GM12878 (cell line): ENCODE measurements around the gene ISCA2. TPM values are rescaled to one million over a fixed set of nuclear protein-coding genes. Genes with fewer than 3 reads are reported as not detected.

Experiments
- ATAC-seq: fragments of 200-7000 bp; cut with Tn5 transposase; 3 replicates; pipeline ENCODE4 v1.9.1; 2020; ENCODE audit warnings: mild to moderate bottlenecking, moderate library complexity
- BruUV-seq: library from RNA; stranded (reverse); fragments of 400-500 nt; replicated peaks from 2 replicates; lab custom pipeline; 2021; lab: Mats Ljungman, UMichigan
- CTCF ChIA-PET: fragments of 300-600 bp; sonication (Branson Sonifier 250); formaldehyde crosslinking; extraction: SDS; loops from one replicate; lab custom pipeline; 2021; ENCODE audit warnings: inconsistent platforms; lab: Yijun Ruan, JAX
- POLR2A ChIA-PET: fragments of 350-600 bp; formaldehyde crosslinking; extraction: SDS; loops from one replicate; lab custom pipeline; 2021; ENCODE audit warnings: inconsistent platforms; lab: Charles Lee
- RAD21 ChIA-PET: fragments of 300-600 bp; sonication (Branson Sonifier 250); formaldehyde crosslinking; loops from one replicate; lab custom pipeline; 2023; ENCODE audit warnings: antibody characterized with exemption; ENCODE audit not compliant: unreplicated experiment; lab: Charles Lee
- SMC1A ChIA-PET: fragments of 300-600 bp; sonication (Branson Sonifier 250); formaldehyde crosslinking; loops from one replicate; lab custom pipeline; 2023; ENCODE audit not compliant: unreplicated experiment, uncharacterized antibody; lab: Charles Lee
- DNase-seq: peaks from one replicate; pipeline ENCODE4 v3.0.0-alpha.2; 2011; ENCODE audit warnings: low read depth, low spot score
- FAIRE-seq: peaks from 3 replicates; lab custom pipeline; 2011; peaks lifted over from hg19 to GRCh38; lab: Jason Lieb, UNC
- H2AFZ ChIP-seq: 2 replicates; pipeline ENCODE4 v1.6.0; 2011; ENCODE audit warnings: low read depth, low read length, control low read depth; ENCODE audit not compliant: control insufficient read depth
- H3K27ac ChIP-seq: 2 replicates; pipeline ENCODE4 v1.5.1; 2011; ENCODE audit warnings: control low read depth; ENCODE audit not compliant: control insufficient read depth, insufficient read depth
- H3K27me3 ChIP-seq, 2 experiments: replicated peaks in 1 of 2; 2 replicates each; pipeline versions ENCODE4 v1.6.0 to v1.6.1; 2011; ENCODE audit warnings: low read length in 1 of 2; ENCODE audit not compliant: control insufficient read depth in 2 of 2, insufficient read depth in 2 of 2
- H3K36me3 ChIP-seq, 2 experiments: 2 replicates each; pipeline ENCODE4 v1.5.1; 2011; ENCODE audit warnings: low read length in 1 of 2; ENCODE audit not compliant: control insufficient read depth in 2 of 2, insufficient read depth in 2 of 2
- H3K4me1 ChIP-seq: 2 replicates; pipeline ENCODE4 v1.6.1; 2011; ENCODE audit warnings: mild to moderate bottlenecking, low read length, moderate library complexity, mixed read lengths; ENCODE audit not compliant: control insufficient read depth, insufficient read depth
- H3K4me2 ChIP-seq: 2 replicates; pipeline ENCODE4 v1.6.0; 2011; ENCODE audit warnings: control low read depth; ENCODE audit not compliant: control insufficient read depth, insufficient read depth
- H3K4me3 ChIP-seq: fragments of 200-600 bp; sonication (generic); 2 replicates; pipeline ENCODE4 v1.5.1; 2016
- H3K79me2 ChIP-seq: 2 replicates; pipeline ENCODE4 v1.6.0; 2011; ENCODE audit warnings: low read length; ENCODE audit not compliant: control insufficient read depth, insufficient read depth
- H3K9ac ChIP-seq: 2 replicates; pipeline ENCODE4 v1.8.0; 2011; ENCODE audit warnings: low read length, control low read depth, mixed read lengths; ENCODE audit not compliant: control insufficient read depth, insufficient read depth
- H3K9me3 ChIP-seq: replicated peaks from 3 replicates; pipeline ENCODE4 v1.5.1; 2011; ENCODE audit warnings: mild to moderate bottlenecking, low read length; ENCODE audit not compliant: control insufficient read depth, insufficient read depth
- H4K20me1 ChIP-seq: 2 replicates; pipeline ENCODE4 v1.6.0; 2011; ENCODE audit not compliant: control insufficient read depth, insufficient read depth
- HDAC6 ChIP-seq: fragments of 200-600 bp; sonication (generic); IDR thresholded peaks from one replicate; pipeline ENCODE4 v1.8.0; 2017; ENCODE audit warnings: antibody characterized with exemption; ENCODE audit not compliant: unreplicated experiment
- NBN ChIP-seq: fragments of 450-650 bp; IDR thresholded peaks from 2 replicates; pipeline ENCODE4 v1.6.1; 2016
- NR2C1 ChIP-seq: fragments of 450-650 bp; IDR thresholded peaks from 2 replicates; pipeline ENCODE4 v1.6.1; 2017; ENCODE audit warnings: antibody characterized with exemption, mild to moderate bottlenecking, moderate library complexity
- NRF1 ChIP-seq: conservative IDR thresholded peaks from 2 replicates; pipeline ENCODE4 v1.6.1; 2011; ENCODE audit warnings: mild to moderate bottlenecking, low read depth, low read length, improper control_type of control experiment
- PRDM15 ChIP-seq: fragments of 450-650 bp; formaldehyde crosslinking; IDR thresholded peaks from 2 replicates; pipeline ENCODE4 v1.4.0; 2020; ENCODE audit warnings: mild to moderate bottlenecking, moderate library complexity
- RUNX3 ChIP-seq: IDR thresholded peaks from 2 replicates; pipeline ENCODE4 v1.6.1; 2012; ENCODE audit warnings: low read length, inconsistent platforms
- SPI1 ChIP-seq: IDR thresholded peaks from 2 replicates; pipeline ENCODE4 v1.6.1; 2011; ENCODE audit warnings: low read depth, mild to moderate bottlenecking, low read length, moderate library complexity, borderline replicate concordance; ENCODE audit not compliant: insufficient read depth
- SREBF2 ChIP-seq: IDR thresholded peaks from 2 replicates; pipeline ENCODE4 v1.6.1; 2012; ENCODE audit warnings: mild to moderate bottlenecking, low read length
- STAT3 ChIP-seq: IDR thresholded peaks from 2 replicates; pipeline ENCODE4 v1.6.1; 2011; ENCODE audit warnings: low read depth, low read length, improper control_type of control experiment
- TAF1 ChIP-seq: IDR thresholded peaks from 2 replicates; pipeline ENCODE4 v1.6.1; 2011; ENCODE audit warnings: mild to moderate bottlenecking, low read depth, low read length, borderline replicate concordance
- TCF3 ChIP-seq: IDR thresholded peaks from 2 replicates; pipeline ENCODE4 v1.6.1; 2012; ENCODE audit warnings: low read depth, mild to moderate bottlenecking, low read length, borderline replicate concordance; ENCODE audit not compliant: insufficient read depth
- WRNIP1 ChIP-seq: IDR thresholded peaks from 2 replicates; pipeline ENCODE4 v1.6.1; 2011; ENCODE audit warnings: low read depth, low read length, improper control_type of control experiment, borderline replicate concordance
- ZNF622 ChIP-seq: fragments of 450-650 bp; IDR thresholded peaks from 2 replicates; pipeline ENCODE4 v1.6.1; 2017; ENCODE audit warnings: mild to moderate bottlenecking, inconsistent platforms
- ZSCAN29 ChIP-seq: fragments of 450-650 bp; IDR thresholded peaks from 2 replicates; pipeline ENCODE4 v1.6.1; 2017; ENCODE audit warnings: mild to moderate bottlenecking, moderate library complexity
- WGBS: methylation state at CpG from one replicate; pipeline ENCODE4 v1.1.6; 2016; ENCODE audit warnings: low lambda C conversion rate; ENCODE audit not compliant: insufficient replicate concordance, insufficient coverage; ENCODE audit errors: missing lambda C conversion rate; 5-methylcytosine and 5-hydroxymethylcytosine counted together
- in situ Hi-C: fragments of 300-500 bp; cut with MboI; formaldehyde crosslinking; loops from 9 replicates; pipeline ENCODE4 v1.14.3; 2018; ENCODE audit warnings: mixed read lengths
- intact Hi-C: fragments of 100-400 bp; cut with micrococcal nuclease; formaldehyde crosslinking; loops from one replicate; pipeline ENCODE4 v1.14.2; 2022; ENCODE audit not compliant: unreplicated experiment
- polyA plus RNA-seq, 11 experiments: library from polyadenylated mRNA; depleted of rRNA in 4 of 11; unstranded in 6 of 11; stranded (reverse) in 5 of 11; fragments of >200 nt; fragmentation: Nextera tagmentation in 4 of 11; fragmentation: Illumina TruSeq in 1 of 11; extraction: Ambion mirVana in 4 of 11; extraction: Trizol in 1 of 11; gene quantifications; 1 replicate in 1 of 11; 2 replicates in 10 of 11; pipeline versions ENCODE4 v1.2.1 to v1.2.3, GENCODE V29; 2011 to 2016; ENCODE audit warnings: inconsistent platforms in 2 of 11, missing spikeins in 2 of 11, low read depth in 1 of 11
- total RNA-seq, 4 experiments: library from RNA; depleted of rRNA in 3 of 4; stranded (reverse); fragments of >200 nt in 3 of 4; fragmentation: Illumina TruSeq in 1 of 4; extraction: Trizol in 1 of 4; gene quantifications; 2 replicates each; pipeline versions ENCODE4 v1.2.1 to v1.2.3, GENCODE V29; 2013 to 2021
- TF ChIP-seq, protein P1 (sequence below): fragments of 150-350 bp; IDR thresholded peaks from 2 replicates; pipeline ENCODE4 v1.6.1; 2014; ENCODE audit warnings: mild to moderate bottlenecking, low read depth, low read length
- TF ChIP-seq, protein P2 (sequence below), 3 experiments: IDR thresholded peaks in 2 of 3; conservative IDR thresholded peaks in 1 of 3; 2 replicates each; pipeline ENCODE4 v1.5.1; 2011; ENCODE audit warnings: low read depth in 3 of 3, low read length in 3 of 3, mild to moderate bottlenecking in 3 of 3, control low read depth in 2 of 3, moderate library complexity in 2 of 3, inconsistent platforms in 1 of 3, mixed read lengths in 1 of 3; ENCODE audit not compliant: control insufficient read depth in 2 of 3, insufficient read depth in 1 of 3; ENCODE audit errors: extremely low read depth in 1 of 3

The ISCA2 gene
- total and polyA plus RNA-seq, 10 of the 15 experiments (the other 5 are each of a cell fraction or from before 2014, with no cell fraction given): 7.5 to 116 (median 32.5) TPM

- no peak overlapping the region for H2AFZ ChIP-seq
- SMC1A ChIA-PET: no interaction called here
- FAIRE-seq (no peak), ATAC-seq (peak; percentile 66), DNase-seq (no peak)
- no peaks in the 10 kb centered on the region for H3K36me3 ChIP-seq
- RAD21 ChIA-PET: no interaction called here
- no peak overlapping the region for H3K4me2 ChIP-seq
- no peaks in the 10 kb centered on the region for H4K20me1 ChIP-seq
- POLR2A ChIA-PET: no interaction called here
- H3K4me3 ChIP-seq: no peak overlapping the region
- in situ Hi-C loops (no loop called here), intact Hi-C loops (no loop called here)
- TF ChIP-seq HDAC6 (no peak), RUNX3 (no peak), SREBF2 (no peak), NRF1 (no peak), TCF3 (no peak), ZNF622 (no peak), STAT3 (no peak), PRDM15 (no peak), NR2C1 (no peak), WRNIP1 (no peak), ZSCAN29 (no peak), TAF1 (no peak), SPI1 (no peak), NBN (no peak)
- TF ChIP-seq, protein P1, sequence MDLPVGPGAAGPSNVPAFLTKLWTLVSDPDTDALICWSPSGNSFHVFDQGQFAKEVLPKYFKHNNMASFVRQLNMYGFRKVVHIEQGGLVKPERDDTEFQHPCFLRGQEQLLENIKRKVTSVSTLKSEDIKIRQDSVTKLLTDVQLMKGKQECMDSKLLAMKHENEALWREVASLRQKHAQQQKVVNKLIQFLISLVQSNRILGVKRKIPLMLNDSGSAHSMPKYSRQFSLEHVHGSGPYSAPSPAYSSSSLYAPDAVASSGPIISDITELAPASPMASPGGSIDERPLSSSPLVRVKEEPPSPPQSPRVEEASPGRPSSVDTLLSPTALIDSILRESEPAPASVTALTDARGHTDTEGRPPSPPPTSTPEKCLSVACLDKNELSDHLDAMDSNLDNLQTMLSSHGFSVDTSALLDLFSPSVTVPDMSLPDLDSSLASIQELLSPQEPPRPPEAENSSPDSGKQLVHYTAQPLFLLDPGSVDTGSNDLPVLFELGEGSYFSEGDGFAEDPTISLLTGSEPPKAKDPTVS: no peak
- TF ChIP-seq, protein P2, sequence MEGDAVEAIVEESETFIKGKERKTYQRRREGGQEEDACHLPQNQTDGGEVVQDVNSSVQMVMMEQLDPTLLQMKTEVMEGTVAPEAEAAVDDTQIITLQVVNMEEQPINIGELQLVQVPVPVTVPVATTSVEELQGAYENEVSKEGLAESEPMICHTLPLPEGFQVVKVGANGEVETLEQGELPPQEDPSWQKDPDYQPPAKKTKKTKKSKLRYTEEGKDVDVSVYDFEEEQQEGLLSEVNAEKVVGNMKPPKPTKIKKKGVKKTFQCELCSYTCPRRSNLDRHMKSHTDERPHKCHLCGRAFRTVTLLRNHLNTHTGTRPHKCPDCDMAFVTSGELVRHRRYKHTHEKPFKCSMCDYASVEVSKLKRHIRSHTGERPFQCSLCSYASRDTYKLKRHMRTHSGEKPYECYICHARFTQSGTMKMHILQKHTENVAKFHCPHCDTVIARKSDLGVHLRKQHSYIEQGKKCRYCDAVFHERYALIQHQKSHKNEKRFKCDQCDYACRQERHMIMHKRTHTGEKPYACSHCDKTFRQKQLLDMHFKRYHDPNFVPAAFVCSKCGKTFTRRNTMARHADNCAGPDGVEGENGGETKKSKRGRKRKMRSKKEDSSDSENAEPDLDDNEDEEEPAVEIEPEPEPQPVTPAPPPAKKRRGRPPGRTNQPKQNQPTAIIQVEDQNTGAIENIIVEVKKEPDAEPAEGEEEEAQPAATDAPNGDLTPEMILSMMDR (IDR thresholded peaks at IDR 0.05 in 2 of 3, conservative IDR thresholded peaks at IDR 0.05 in 1 of 3; ENCODE audit: control insufficient read depth in 2 of 3, extremely low read depth in 1 of 3, insufficient read depth in 1 of 3, low read depth in 3 of 3, low read length in 3 of 3): no peak
- BruUV-seq: no TSS peak
- no peaks in the 10 kb centered on the region for H3K79me2 ChIP-seq
- H3K9ac ChIP-seq: no peak overlapping the region
- no peak overlapping the region for H3K27ac ChIP-seq
- no peaks in the 10 kb centered on the region for H3K9me3 ChIP-seq
- WGBS: 7% methylated on average over 6 of the region's 6 CpGs
- peaks cover 6% of the 10 kb centered on the region for H3K4me1 ChIP-seq
- CTCF ChIA-PET: no interaction called here
- H3K27me3 ChIP-seq: no peaks in the 10 kb centered on the region; a peak in 2 of 4 replicates
These were observed 25.9 kb downstream of the ISCA2 start for GRCh38 chr14:74519316-74520074.
